GM23338 (cell line): ENCODE data around the gene SPATA25. TPM values are rescaled to one million over a fixed set of nuclear protein-coding genes. Genes with fewer than 3 reads are reported as not detected.

ENCODE experiments used
- ATAC-seq: fragments of 200-7000 bp; cut with Tn5 transposase; 3 replicates; pipeline ENCODE4 v1.9.1; 2020
- DNase-seq: peaks from one replicate; pipeline ENCODE4 v3.0.0-alpha.2; 2015; ENCODE audit warnings: low spot score
- H2AFZ ChIP-seq: fragments of 200-600 bp; sonication (generic); 2 replicates; pipeline ENCODE4 v1.8.0; 2016; ENCODE audit warnings: antibody characterized with exemption, mild to moderate bottlenecking, moderate library complexity
- H3F3A ChIP-seq: fragments of 200-600 bp; sonication (generic); replicated peaks from 2 replicates; pipeline ENCODE4 v1.8.0; 2017; ENCODE audit warnings: antibody characterized with exemption, mixed run types, low read depth
- H3K27ac ChIP-seq: fragments of 200-600 bp; sonication (generic); 2 replicates; pipeline ENCODE4 v1.6.1; 2016; ENCODE audit warnings: low read depth
- H3K27me3 ChIP-seq: fragments of 200-600 bp; sonication (generic); 2 replicates; pipeline ENCODE4 v1.8.0; 2016; ENCODE audit warnings: mild to moderate bottlenecking, mixed run types, moderate library complexity; ENCODE audit not compliant: insufficient read depth
- H3K36me3 ChIP-seq: fragments of 200-600 bp; sonication (generic); 2 replicates; pipeline ENCODE4 v1.8.0; 2016; ENCODE audit warnings: mild to moderate bottlenecking; ENCODE audit not compliant: insufficient read depth
- H3K4me1 ChIP-seq: fragments of 200-600 bp; sonication (generic); 2 replicates; pipeline ENCODE4 v1.8.0; 2016; ENCODE audit warnings: mild to moderate bottlenecking, moderate library complexity; ENCODE audit not compliant: insufficient read depth
- H3K4me2 ChIP-seq: fragments of 200-600 bp; sonication (generic); 2 replicates; pipeline ENCODE4 v1.7.1; 2017; ENCODE audit warnings: mixed run types
- H3K4me3 ChIP-seq: fragments of 200-600 bp; sonication (generic); 2 replicates; pipeline ENCODE4 v1.6.1; 2016; ENCODE audit warnings: mixed run types
- H3K79me2 ChIP-seq: fragments of 200-600 bp; sonication (generic); replicated peaks from 2 replicates; pipeline ENCODE4 v1.8.0; 2017; ENCODE audit warnings: mild to moderate bottlenecking; ENCODE audit not compliant: insufficient read depth
- H3K9me2 ChIP-seq: fragments of 200-600 bp; sonication (generic); 2 replicates; pipeline ENCODE4 v1.8.0; 2017; ENCODE audit not compliant: insufficient read depth
- H4K20me1 ChIP-seq: fragments of 200-600 bp; sonication (generic); replicated peaks from 2 replicates; pipeline ENCODE4 v1.8.0; 2017; ENCODE audit warnings: mild to moderate bottlenecking; ENCODE audit not compliant: insufficient read depth
- H3K27ac Mint-ChIP-seq: 2 replicates; pipeline ENCODE4 v1.8.0; 2020; ENCODE audit warnings: inconsistent platforms, mild to moderate bottlenecking, moderate library complexity, mixed read lengths
- H3K27me3 Mint-ChIP-seq: 3 replicates; pipeline ENCODE4 v1.8.0; 2022; ENCODE audit warnings: low read depth, mild to moderate bottlenecking, moderate library complexity, mixed read lengths, inconsistent platforms; ENCODE audit not compliant: insufficient read depth, poor library complexity
- H3K36me3 Mint-ChIP-seq: 3 replicates; pipeline ENCODE4 v1.8.0; 2021; ENCODE audit warnings: low read depth, mild to moderate bottlenecking, inconsistent platforms, moderate library complexity, mixed read lengths
- H3K4me1 Mint-ChIP-seq: 3 replicates; pipeline ENCODE4 v1.8.0; 2020; ENCODE audit warnings: mild to moderate bottlenecking, inconsistent platforms, mixed read lengths
- H3K4me3 Mint-ChIP-seq: 3 replicates; pipeline ENCODE4 v1.8.0; 2021; ENCODE audit warnings: moderate library complexity, mild to moderate bottlenecking, inconsistent platforms, mixed read lengths
- H3K9me3 Mint-ChIP-seq: 3 replicates; pipeline ENCODE4 v1.8.0; 2020; ENCODE audit warnings: moderate library complexity, mild to moderate bottlenecking, inconsistent platforms, mixed read lengths
- EZH2 ChIP-seq: fragments of 200-600 bp; sonication (generic); IDR thresholded peaks from one replicate; pipeline ENCODE4 v1.8.0; 2017; ENCODE audit warnings: antibody characterized with exemption, mild to moderate bottlenecking, low read depth; ENCODE audit not compliant: unreplicated experiment
- POLR2AphosphoS5 ChIP-seq: IDR thresholded peaks from 2 replicates; pipeline ENCODE4 v1.6.1; 2016; ENCODE audit warnings: antibody characterized with exemption, low read depth
- ZNF114 ChIP-seq: fragments of 250-450 bp; sonication (Bioruptor Pico); IDR thresholded peaks from 2 replicates; pipeline ENCODE4 v1.5.0; 2020; ENCODE audit warnings: mild to moderate bottlenecking, moderate library complexity
- ZNF462 ChIP-seq: fragments of 250-450 bp; sonication (Bioruptor Pico); IDR thresholded peaks from 2 replicates; pipeline ENCODE4 v1.5.0; 2020; ENCODE audit warnings: mild to moderate bottlenecking, moderate library complexity
- polyA plus RNA-seq: library from polyadenylated mRNA; unstranded; fragments of >200 nt; fragmentation: Nextera tagmentation; extraction: Ambion mirVana; gene quantifications from 2 replicates; pipeline ENCODE4 v1.2.1, GENCODE V29; 2016
- total RNA-seq: library from RNA; depleted of rRNA; stranded (reverse); fragments of >200 nt; shearing (Covaris generic); gene quantifications from 2 replicates; pipeline ENCODE4 v1.2.3, GENCODE V29; 2014

The SPATA25 gene
- total and polyA plus RNA-seq, 2 experiments from 2014 or later, result 7.5 TPM; not detected in 1

- TF ChIP-seq ZNF462 (CRISPR knock-in tag) (no peak), POLR2AphosphoS5 (peak; percentile 97), ZNF114 (CRISPR knock-in tag) (no peak)
Measured at GRCh38 chr20:45911486-45912343, 24.3 kb upstream of the SPATA25 start, which contains the start of gene PLTP (continued).

GRCh38 chr20:45910670-45911485, 23.5 kb upstream of the SPATA25 start:
- peak overlapping the region; percentile 73 for H3K27ac ChIP-seq
- no peak for TF ChIP-seq EZH2
- TF ChIP-seq POLR2AphosphoS5, result peak; percentile 88
- H3K27ac Mint-ChIP-seq, result peak overlapping the region; percentile 94
- H2AFZ ChIP-seq, result no peak overlapping the region
- H3K36me3 ChIP-seq, result peaks cover 5% of the 10 kb centered on the region
- H3K27me3 Mint-ChIP-seq, result peaks cover 13% of the 10 kb centered on the region
- peaks cover 7% of the 10 kb centered on the region; the same call in 1 of the 2 replicates for H3K4me1 ChIP-seq
- peaks cover 9% of the 10 kb centered on the region for H4K20me1 ChIP-seq
- DNase-seq (peak; percentile 100), ATAC-seq (peak; percentile 85)
- H3K27me3 ChIP-seq, result no peaks in the 10 kb centered on the region
- H3K4me3 ChIP-seq, result peak overlapping the region; percentile 91
- H3K4me2 ChIP-seq, result peak overlapping the region; percentile 81
- peaks cover 8% of the 10 kb centered on the region; the same call in 1 of the 2 replicates for H3F3A ChIP-seq
- peak overlapping the region; percentile 87 for H3K4me3 Mint-ChIP-seq
- peaks cover 11% of the 10 kb centered on the region; the same call in 2 of the 3 replicates for H3K4me1 Mint-ChIP-seq
- peaks cover 43% of the 10 kb centered on the region for H3K36me3 Mint-ChIP-seq
- H3K9me3 Mint-ChIP-seq, result no peaks in the 10 kb centered on the region; the same call in 2 of the 3 replicates
- peaks cover 10% of the 10 kb centered on the region for H3K79me2 ChIP-seq
- H3K9me2 ChIP-seq, result no peaks in the 10 kb centered on the region
